Endothelial cell of umbilical vein (primary cell): ENCODE measurements around the gene GTF2F1. TPM values are rescaled to one million over a fixed set of nuclear protein-coding genes. Genes with fewer than 3 reads are reported as not detected.
A peak's percentile ranks its signal among the peaks of the same experiment; 100 is the strongest.
"Not testable (repeated sequence)": the region's sequence is repeated elsewhere in the genome, so short reads cannot be mapped to it uniquely, and the experiment has no call there.

Experiments used
- BruUV-seq: library from RNA; stranded (reverse); fragments of 400-500 nt; replicated peaks from 2 replicates; lab custom pipeline; 2021; lab: Mats Ljungman, UMichigan
- CTCF ChIA-PET: fragments of 300-600, 350-600 bp; sonication (Branson Sonifier 250); formaldehyde crosslinking; loops from one replicate; lab custom pipeline; 2021; ENCODE audit warnings: antibody characterized with exemption, inconsistent platforms; lab: Charles Lee
- POLR2A ChIA-PET: fragments of 300-600, 350-600 bp; sonication (Branson Sonifier 250); formaldehyde crosslinking; loops from one replicate; lab custom pipeline; 2021; ENCODE audit warnings: antibody characterized with exemption, inconsistent platforms; lab: Charles Lee
- DNase-seq: peaks from one replicate; pipeline ENCODE4 v3.0.0-alpha.2; 2011; ENCODE audit warnings: low read depth, low spot score
- FAIRE-seq: peaks from 2 replicates; lab custom pipeline; 2011; peaks lifted over from hg19 to GRCh38; lab: Jason Lieb, UNC
- H2AFZ ChIP-seq: 2 replicates; pipeline ENCODE4 v1.6.0; 2012; ENCODE audit warnings: low read depth, low read length, control low read depth, inconsistent platforms
- H3K27ac ChIP-seq: 2 replicates; pipeline ENCODE4 v1.5.1; 2011; ENCODE audit warnings: low read depth, mild to moderate bottlenecking, control low read depth, low read length, moderate library complexity; ENCODE audit not compliant: insufficient read depth
- H3K27me3 ChIP-seq, 2 experiments: 2 replicates each; pipeline versions ENCODE4 v1.6.0 to v1.6.1; 2011; ENCODE audit warnings: low read length in 2 of 2, mixed read lengths in 1 of 2; ENCODE audit not compliant: control insufficient read depth in 2 of 2, insufficient read depth in 2 of 2
- H3K36me3 ChIP-seq, 2 experiments: 2 replicates in 1 of 2; 3 replicates in 1 of 2; pipeline ENCODE4 v1.5.1; 2011; ENCODE audit warnings: low read length in 2 of 2, mild to moderate bottlenecking in 1 of 2, moderate library complexity in 1 of 2; ENCODE audit not compliant: control insufficient read depth in 2 of 2, insufficient read depth in 2 of 2; ENCODE audit errors: extremely low read depth in 1 of 2
- H3K4me1 ChIP-seq: 3 replicates; pipeline ENCODE4 v1.5.1; 2011; ENCODE audit warnings: mild to moderate bottlenecking, low read length; ENCODE audit not compliant: control insufficient read depth, insufficient read depth; ENCODE audit errors: extremely low read depth
- H3K4me2 ChIP-seq: 2 replicates; pipeline ENCODE4 v1.6.1; 2011; ENCODE audit warnings: low read length, control low read depth, mixed read lengths; ENCODE audit not compliant: insufficient read depth
- H3K4me3 ChIP-seq, 3 experiments: fragments of 200-600 bp in 1 of 3; sonication (generic), shearing (Covaris generic) in 1 of 3; replicated peaks in 1 of 3; 2 replicates each; pipeline ENCODE4 v1.5.1; 2011 to 2016; ENCODE audit warnings: control low read depth in 3 of 3, low read length in 3 of 3, mild to moderate bottlenecking in 2 of 3, inconsistent platforms in 1 of 3, low read depth in 1 of 3, moderate library complexity in 1 of 3; ENCODE audit not compliant: insufficient read depth in 1 of 3
- H3K79me2 ChIP-seq: 2 replicates; pipeline ENCODE4 v1.6.0; 2012; ENCODE audit warnings: low read length, inconsistent platforms; ENCODE audit not compliant: control insufficient read depth, insufficient read depth
- H3K9ac ChIP-seq: replicated peaks from 2 replicates; pipeline ENCODE3; 2011; ENCODE audit warnings: low read length, control low read depth; ENCODE audit not compliant: insufficient read depth; ENCODE audit errors: extremely low read depth
- H3K9me1 ChIP-seq: replicated peaks from 3 replicates; pipeline ENCODE4 v1.6.0; 2011; ENCODE audit warnings: mild to moderate bottlenecking, low read length; ENCODE audit not compliant: control insufficient read depth, insufficient read depth; ENCODE audit errors: extremely low read depth
- H3K9me3 ChIP-seq: replicated peaks from 2 replicates; pipeline ENCODE4 v1.5.1; 2012; ENCODE audit warnings: low read length, inconsistent platforms; ENCODE audit not compliant: control insufficient read depth, insufficient read depth
- H4K20me1 ChIP-seq: replicated peaks from 2 replicates; pipeline ENCODE3; 2011; ENCODE audit warnings: mild to moderate bottlenecking, low read length; ENCODE audit not compliant: control insufficient read depth, insufficient read depth; ENCODE audit errors: extremely low read depth
- CTCF ChIP-seq, 2 donors: IDR thresholded peaks; 1 replicate in 1 of 2; 2 replicates in 1 of 2; pipeline ENCODE4 v1.5.1; 2011; ENCODE audit warnings: low read length in 2 of 2, mild to moderate bottlenecking in 2 of 2, moderate library complexity in 2 of 2, control low read depth in 1 of 2, inconsistent platforms in 1 of 2, low read depth in 1 of 2; ENCODE audit not compliant: insufficient read depth in 1 of 2; ENCODE audit errors: extremely low read depth in 1 of 2
- EZH2 ChIP-seq: IDR thresholded peaks from 2 replicates; pipeline ENCODE4 v1.6.1; 2012; ENCODE audit warnings: borderline replicate concordance, low read depth, mild to moderate bottlenecking, moderate library complexity, low read length, inconsistent platforms; ENCODE audit not compliant: severe bottlenecking
- GATA2 ChIP-seq: IDR thresholded peaks from 2 replicates; pipeline ENCODE4 v1.7.0; 2011; ENCODE audit warnings: low read depth, mild to moderate bottlenecking, moderate library complexity, mixed read lengths, low read length; ENCODE audit not compliant: insufficient read length, insufficient read depth
- MAX ChIP-seq: IDR thresholded peaks from 2 replicates; pipeline ENCODE4 v1.6.1; 2011; ENCODE audit not compliant: insufficient read depth, insufficient read length
- MYC ChIP-seq: IDR thresholded peaks from one replicate; pipeline ENCODE4 v1.6.1; 2011; ENCODE audit warnings: mild to moderate bottlenecking, low read depth, low read length
- POLR2AphosphoS5 ChIP-seq: IDR thresholded peaks from 2 replicates; pipeline ENCODE4 v1.6.1; 2012; ENCODE audit warnings: low read depth, mild to moderate bottlenecking, control low read depth, low read length, moderate library complexity; ENCODE audit not compliant: insufficient read depth
- dilution Hi-C: fragments of 300-500 bp; cut with MboI; formaldehyde crosslinking; loops from one replicate; pipeline ENCODE4 v1.15.0; 2019; ENCODE audit warnings: low sequenced_read_pairs; ENCODE audit not compliant: extremely low pct_ligation_motif_present
- intact Hi-C: fragments of 100-400 bp; cut with micrococcal nuclease; formaldehyde crosslinking; loops from one replicate; pipeline ENCODE4 v1.10.0; 2022
- polyA plus RNA-seq, 4 experiments: library from polyadenylated mRNA; depleted of rRNA in 3 of 4; stranded (reverse) in 3 of 4; unstranded in 1 of 4; fragments of >200 nt; gene quantifications; 2 replicates each; pipeline versions ENCODE4 v1.2.1 to v1.2.3, GENCODE V29; 2011 to 2012; ENCODE audit warnings: missing spikeins in 1 of 4
- total RNA-seq: library from RNA; stranded (reverse); gene quantifications from 2 replicates; pipeline ENCODE4 v1.2.3, GENCODE V29; 2021

GTF2F1 gene
- total and polyA plus RNA-seq, 2 donors (not counting 3 experiments of a cell fraction or from before 2014, with no cell fraction given) = 44.8 to 56.4 TPM

- dilution Hi-C loops (no loop called here), intact Hi-C loops (no loop called here)
- no peaks in the 10 kb centered on the region for H3K9me1 ChIP-seq
- H3K4me2 ChIP-seq = peak overlapping the region; percentile 72
- H3K27me3 ChIP-seq = no peaks in the 10 kb centered on the region
- H3K36me3 ChIP-seq = peaks cover 5 to 13% of the 10 kb centered on the region in 2 experiments
- DNase-seq (no peak), FAIRE-seq (peak; percentile 24)
- peak overlapping the region; percentile 69 to 95 (median 77) for H3K4me3 ChIP-seq
- peak overlapping the region; percentile 96 for H2AFZ ChIP-seq
- CTCF ChIA-PET = interaction anchor here (1.1 to 1.7 kb wide), 5 partner anchors 10 to 236 kb away, joined by 3 to 8 read pairs (median 4); partner anchors contain the start of gene ALKBH7
- H3K79me2 ChIP-seq = peaks cover 13% of the 10 kb centered on the region
- H3K9ac ChIP-seq = peak overlapping the region; percentile 77
- H4K20me1 ChIP-seq = no peaks in the 10 kb centered on the region
- POLR2A ChIA-PET = interaction anchor here (3.4 kb wide), 1 partner anchor 10 kb away, joined by 16 read pairs; the partner anchor contains the start of gene ALKBH7
- peak overlapping the region; percentile 57 for H3K27ac ChIP-seq
- H3K9me3 ChIP-seq = no peaks in the 10 kb centered on the region
- no peak for TF ChIP-seq EZH2
- TF ChIP-seq POLR2AphosphoS5 = no peak
- TF ChIP-seq MYC = no peak
- no peak for TF ChIP-seq GATA2
- TF ChIP-seq CTCF (IDR thresholded peaks at IDR 0.05; ENCODE audit: extremely low read depth in 1 of 2, insufficient read depth in 1 of 2, low read depth in 1 of 2, low read length in 2 of 2) = no peak
- no peak for TF ChIP-seq MAX
- peaks cover 7% of the 10 kb centered on the region for H3K4me1 ChIP-seq
- no TSS peak for BruUV-seq
These were observed 31.0 kb downstream of the GTF2F1 start for GRCh38 chr19:6362027-6362350.

- H3K27ac ChIP-seq = not testable (repeated sequence)
- intact Hi-C loops = loop anchor here (1.0 kb wide), 2 partner anchors 12 to 64 kb away; no protein-coding TSS in a partner anchor
These were observed 32.1 kb downstream of the GTF2F1 start for GRCh38 chr19:6360857-6361216.

GRCh38 chr19:6360445-6360844 is 32.5 kb downstream of the GTF2F1 start:
- intact Hi-C loops, H3K4me1 ChIP-seq, H4K20me1 ChIP-seq, H3K4me3 ChIP-seq, H3K36me3 ChIP-seq, H3K27ac ChIP-seq, dilution Hi-C loops, BruUV-seq, H2AFZ ChIP-seq, FAIRE-seq, H3K9ac ChIP-seq, DNase-seq, H3K9me1 ChIP-seq, H3K4me2 ChIP-seq, H3K9me3 ChIP-seq, H3K27me3 ChIP-seq: not testable (repeated sequence)
- POLR2A ChIA-PET = interaction anchor here (3.4 kb wide), 1 partner anchor 12 kb away, joined by 16 read pairs; the partner anchor contains the start of gene ALKBH7
- CTCF ChIA-PET = interaction anchor here (0.7 kb wide), 1 partner anchor 141 kb away, joined by 3 read pairs; no protein-coding TSS in a partner anchor
- peaks cover 13% of the 10 kb centered on the region for H3K79me2 ChIP-seq

More at GRCh38 chr19:6360857-6361216, 32.1 kb downstream of the GTF2F1 start:
- Histone ChIP-seq H2AFZ (peak overlapping the region; percentile 54), H3K79me2 (peaks cover 13% of the 10 kb centered on the region), H3K4me2 (peak overlapping the region; percentile 1), H3K9ac (peak overlapping the region; percentile 77), H3K4me3 (peak overlapping the region in 2 of 3 experiments; percentile 69 to 77)
- H3K27me3 ChIP-seq, H3K9me1 ChIP-seq, H4K20me1 ChIP-seq, DNase-seq, H3K9me3 ChIP-seq, BruUV-seq, FAIRE-seq, H3K4me1 ChIP-seq, H3K36me3 ChIP-seq, dilution Hi-C loops: not testable (repeated sequence)
- CTCF ChIA-PET = interaction anchor here (0.7 to 1.7 kb wide), 4 partner anchors 12 to 393 kb away, joined by 3 to 8 read pairs (median 3); partner anchors contain the start of gene ALKBH7
- POLR2A ChIA-PET = interaction anchor here (3.4 kb wide), 1 partner anchor 11 kb away, joined by 16 read pairs; the partner anchor contains the start of gene ALKBH7
